SK-MEL-5 (cell line): ENCODE results near the gene AFG1L. TPM values are rescaled to one million over a fixed set of nuclear protein-coding genes. Genes with fewer than 3 reads are reported as not detected.
A peak's percentile ranks its signal among the peaks of the same experiment; 100 is the strongest.
"Not testable (repeated sequence)": the region's sequence is repeated elsewhere in the genome, so short reads cannot be mapped to it uniquely, and the experiment has no call there.

Source experiments
- DNase-seq: peaks from one replicate; pipeline ENCODE4 v3.0.0-alpha.2; 2016; ENCODE audit warnings: low read depth, low spot score
- in situ Hi-C: cut with HindIII; loops from 2 replicates; pipeline ENCODE4 v1.10.0; 2016; ENCODE audit warnings: low sequenced_read_pairs, high pct_unique_total_duplicates, low pct_unique_long_range_greater_than_20kb
- polyA plus RNA-seq, 2 experiments: library from polyadenylated mRNA; depleted of rRNA; stranded (reverse); fragments of >200 nt; gene quantifications; 2 replicates each; pipeline ENCODE4 v1.2.3, GENCODE V29; 2015
- total RNA-seq: library from RNA; depleted of rRNA; stranded (reverse); fragments of >200 nt; shearing (Covaris generic); gene quantifications from 2 replicates; pipeline ENCODE4 v1.2.3, GENCODE V29; 2014; rRNA removed

Gene AFG1L
- 2.4 and 5.9 TPM in 2 replicates for total RNA-seq
- polyA plus RNA-seq (2015; cell fraction: cytosol; rRNA removed), result 2.2 and 3.3 TPM in 2 replicates
- 2.1 and 3.3 TPM in 2 replicates for polyA plus RNA-seq (2015; cell fraction: nucleus; rRNA removed)

- peak; percentile 88 for DNase-seq
- in situ Hi-C loops, result no loop called here
Observed at GRCh38 chr6:108294727-108295625, at the start of gene AFG1L. Gene AFG1L, plus strand, starts transcription at chr6:108295054. Its CDS starts 26 bp downstream, at chr6:108295080.

- in situ Hi-C loops, DNase-seq: not testable (repeated sequence)
Observed at GRCh38 chr6:108245095-108245494, 49.8 kb upstream of the AFG1L start.

- in situ Hi-C loops, result no loop called here
Observed at GRCh38 chr6:108247965-108248536, 46.8 kb upstream of the AFG1L start.

GRCh38 chr6:108250240-108250866 lies 44.5 kb upstream of the AFG1L start:
- peak; percentile 62 for DNase-seq
- in situ Hi-C loops, result no loop called here

More at GRCh38 chr6:108247965-108248536, 46.8 kb upstream of the AFG1L start:
- DNase-seq, result no peak

GRCh38 chr6:108251252-108251651 lies 43.6 kb upstream of the AFG1L start:
- in situ Hi-C loops, result no loop called here
- DNase-seq, result no peak

- no peak for DNase-seq
- in situ Hi-C loops, result no loop called here
Observed at GRCh38 chr6:108252055-108252454, 42.8 kb upstream of the AFG1L start.

- in situ Hi-C loops, result no loop called here
- DNase-seq, result no peak
Observed at GRCh38 chr6:108253241-108253640, 41.6 kb upstream of the AFG1L start.

- DNase-seq, result no peak
- in situ Hi-C loops, result no loop called here
Observed at GRCh38 chr6:108254433-108255410, 40.1 kb upstream of the AFG1L start.

GRCh38 chr6:108260126-108260808 lies 34.6 kb upstream of the AFG1L start:
- in situ Hi-C loops, result no loop called here
- DNase-seq, result peak; percentile 25

- in situ Hi-C loops, result no loop called here
- peak; percentile 96 for DNase-seq
Observed at GRCh38 chr6:108260809-108261569, 33.9 kb upstream of the AFG1L start, which contains the start of gene SNX3. Gene SNX3, minus strand, starts transcription at chr6:108261040. Its CDS starts 119 bp downstream, at chr6:108260921.

GRCh38 chr6:108263371-108263770 lies 31.5 kb upstream of the AFG1L start:
- in situ Hi-C loops, result no loop called here
- DNase-seq, result no peak

- in situ Hi-C loops, result no loop called here
- DNase-seq, result no peak
Observed at GRCh38 chr6:108268845-108269244, 26.0 kb upstream of the AFG1L start.

GRCh38 chr6:108269955-108270354 lies 24.9 kb upstream of the AFG1L start:
- in situ Hi-C loops, DNase-seq: not testable (repeated sequence)

GRCh38 chr6:108274546-108274945 lies 20.3 kb upstream of the AFG1L start:
- DNase-seq, result no peak
- in situ Hi-C loops, result no loop called here

- no peak for DNase-seq
- in situ Hi-C loops, result no loop called here
Observed at GRCh38 chr6:108275976-108276375, 18.9 kb upstream of the AFG1L start.

- in situ Hi-C loops, result no loop called here
- DNase-seq, result no peak
Observed at GRCh38 chr6:108277295-108277694, 17.6 kb upstream of the AFG1L start.
